Measurements from ENCODE around the gene UBE2D3.

DNA sequence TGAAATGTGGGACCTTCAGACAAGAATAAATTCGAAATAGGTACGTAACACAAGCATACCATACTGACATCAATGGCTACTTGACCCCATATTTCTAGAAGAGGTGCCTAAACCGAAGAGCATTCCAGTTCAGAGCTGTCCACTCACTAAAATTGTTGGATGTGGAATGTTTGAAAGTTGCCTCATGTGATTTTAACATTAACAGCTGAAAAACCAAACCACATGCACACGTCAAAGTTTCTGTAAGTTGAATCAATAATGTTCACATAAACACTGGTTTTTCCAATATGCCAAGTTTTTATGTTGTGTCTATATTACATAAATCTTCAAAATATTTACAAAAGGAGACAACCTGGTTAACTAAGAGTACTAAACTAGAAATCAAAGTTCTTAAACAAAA is 3.5 kb downstream of the UBE2D3 start:
- TF ChIP-seq, protein P1, sequence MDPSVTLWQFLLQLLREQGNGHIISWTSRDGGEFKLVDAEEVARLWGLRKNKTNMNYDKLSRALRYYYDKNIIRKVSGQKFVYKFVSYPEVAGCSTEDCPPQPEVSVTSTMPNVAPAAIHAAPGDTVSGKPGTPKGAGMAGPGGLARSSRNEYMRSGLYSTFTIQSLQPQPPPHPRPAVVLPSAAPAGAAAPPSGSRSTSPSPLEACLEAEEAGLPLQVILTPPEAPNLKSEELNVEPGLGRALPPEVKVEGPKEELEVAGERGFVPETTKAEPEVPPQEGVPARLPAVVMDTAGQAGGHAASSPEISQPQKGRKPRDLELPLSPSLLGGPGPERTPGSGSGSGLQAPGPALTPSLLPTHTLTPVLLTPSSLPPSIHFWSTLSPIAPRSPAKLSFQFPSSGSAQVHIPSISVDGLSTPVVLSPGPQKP (IDR thresholded peaks at IDR 0.05; ENCODE audit: borderline replicate concordance, low read depth, low read length): no peak
- no peak for TF ChIP-seq RAD21 (IDR thresholded peaks at IDR 0.05; ENCODE audit: low read length)
- no peak for TF ChIP-seq POLR2A (IDR thresholded peaks at IDR 0.05; ENCODE audit: low read depth, low read length)
- no peak for TF ChIP-seq MAFK (IDR thresholded peaks at IDR 0.05; ENCODE audit: low read depth, low read length)

Measured in IMR-90 (cell line).